ENCODE results near the gene RPS6KC1.

RPS6KC1 gene

GRCh38 chr1:213244664-213245091 is 193.6 kb downstream of the RPS6KC1 start:
- Histone ChIP-seq H3K79me1 (replicated peaks; ENCODE audit: low read length, poor library complexity, severe bottlenecking) (no peaks in the 10 kb centered on the region), H3K23ac (ENCODE audit: low read length in 2 of 2) (no peak overlapping the region), H3K14ac (ENCODE audit: low read length in 2 of 2) (no peak overlapping the region), H4K8ac (ENCODE audit: low read length) (no peak overlapping the region), H2BK120ac (ENCODE audit: low read depth, low read length) (no peak overlapping the region), H2BK5ac (ENCODE audit: low read depth, low read length, poor library complexity, severe bottlenecking) (no peak overlapping the region), H3K4me2 (ENCODE audit: low read length, poor library complexity, severe bottlenecking) (no peak overlapping the region), H3K36me3 (ENCODE audit: control insufficient read depth in 1 of 2, insufficient read depth in 2 of 2, low read depth in 1 of 2, low read length in 2 of 2) (peaks cover 0 to 36% of the 10 kb centered on the region in 2 experiments), H3K18ac (ENCODE audit: low read depth in 1 of 2, low read length in 2 of 2) (no peak overlapping the region), H3K4me1 (ENCODE audit: control insufficient read depth, insufficient read depth, low read depth, low read length) (no peaks in the 10 kb centered on the region), H3K4me3 (ENCODE audit: insufficient read depth in 1 of 2, low read depth in 1 of 2, low read length in 2 of 2) (no peak overlapping the region), H2AK5ac (ENCODE audit: low read length, severe bottlenecking) (no peak overlapping the region), H3K9me3 (ENCODE audit: control insufficient read depth, low read length) (no peaks in the 10 kb centered on the region), H3K9ac (ENCODE audit: low read length) (peak overlapping the region; percentile 49), H3K27ac (ENCODE audit: low read length, poor library complexity, severe bottlenecking) (no peak overlapping the region), H3K4ac (ENCODE audit: low read depth in 1 of 2, low read length in 2 of 2) (no peak overlapping the region), H2BK12ac (ENCODE audit: low read length in 2 of 2) (no peak overlapping the region), H2AFZ (ENCODE audit: low read depth, low read length) (no peak overlapping the region), H2BK15ac (ENCODE audit: low read depth, poor library complexity, severe bottlenecking) (no peak overlapping the region), H3K27me3 (ENCODE audit: control insufficient read depth in 1 of 2, insufficient read depth in 1 of 2, low read length in 2 of 2) (no peaks in the 10 kb centered on the region), H4K91ac (ENCODE audit: low read length) (no peak overlapping the region)
- 29% methylated on average over 2 of the region's 3 CpGs for WGBS
- DNase-seq: peak; percentile 57

GRCh38 chr1:213245260-213245910 is 194.3 kb downstream of the RPS6KC1 start:
- Histone ChIP-seq H3K4me3 (ENCODE audit: insufficient read depth in 1 of 2, low read depth in 1 of 2, low read length in 2 of 2) (no peak overlapping the region), H2AFZ (ENCODE audit: low read depth, low read length) (no peak overlapping the region), H3K9me3 (ENCODE audit: control insufficient read depth, low read length) (no peaks in the 10 kb centered on the region), H2BK5ac (ENCODE audit: low read depth, low read length, poor library complexity, severe bottlenecking) (no peak overlapping the region), H3K9ac (ENCODE audit: low read length) (peak overlapping the region; percentile 21), H3K36me3 (ENCODE audit: control insufficient read depth in 1 of 2, insufficient read depth in 2 of 2, low read depth in 1 of 2, low read length in 2 of 2) (peaks cover 0 to 36% of the 10 kb centered on the region in 2 experiments), H3K4ac (ENCODE audit: low read depth in 1 of 2, low read length in 2 of 2) (no peak overlapping the region), H2BK120ac (ENCODE audit: low read depth, low read length) (no peak overlapping the region), H2BK12ac (ENCODE audit: low read length in 2 of 2) (no peak overlapping the region), H3K23ac (ENCODE audit: low read length in 2 of 2) (no peak overlapping the region), H2BK15ac (ENCODE audit: low read depth, poor library complexity, severe bottlenecking) (no peak overlapping the region), H4K8ac (ENCODE audit: low read length) (no peak overlapping the region), H2AK5ac (ENCODE audit: low read length, severe bottlenecking) (no peak overlapping the region), H3K4me1 (ENCODE audit: control insufficient read depth, insufficient read depth, low read depth, low read length) (no peaks in the 10 kb centered on the region), H4K91ac (ENCODE audit: low read length) (no peak overlapping the region), H3K27ac (ENCODE audit: low read length, poor library complexity, severe bottlenecking) (no peak overlapping the region), H3K4me2 (ENCODE audit: low read length, poor library complexity, severe bottlenecking) (no peak overlapping the region), H3K27me3 (ENCODE audit: control insufficient read depth in 1 of 2, insufficient read depth in 1 of 2, low read length in 2 of 2) (no peaks in the 10 kb centered on the region), H3K14ac (ENCODE audit: low read length in 2 of 2) (no peak overlapping the region), H3K79me1 (replicated peaks; ENCODE audit: low read length, poor library complexity, severe bottlenecking) (no peaks in the 10 kb centered on the region), H3K18ac (ENCODE audit: low read depth in 1 of 2, low read length in 2 of 2) (no peak overlapping the region)
- DNase-seq: no peak

GRCh38 chr1:213247038-213247437 is 196.0 kb downstream of the RPS6KC1 start:
- Histone ChIP-seq H2BK120ac (ENCODE audit: low read depth, low read length) (no peak overlapping the region), H2AK5ac (ENCODE audit: low read length, severe bottlenecking) (no peak overlapping the region), H3K36me3 (ENCODE audit: control insufficient read depth in 1 of 2, insufficient read depth in 2 of 2, low read depth in 1 of 2, low read length in 2 of 2) (peaks cover 0 to 20% of the 10 kb centered on the region in 2 experiments), H3K14ac (ENCODE audit: low read length in 2 of 2) (no peak overlapping the region), H4K8ac (ENCODE audit: low read length) (no peak overlapping the region), H3K23ac (ENCODE audit: low read length in 2 of 2) (no peak overlapping the region), H3K4me2 (ENCODE audit: low read length, poor library complexity, severe bottlenecking) (no peak overlapping the region), H2BK15ac (ENCODE audit: low read depth, poor library complexity, severe bottlenecking) (no peak overlapping the region), H4K91ac (ENCODE audit: low read length) (no peak overlapping the region), H3K9me3 (ENCODE audit: control insufficient read depth, low read length) (no peaks in the 10 kb centered on the region), H3K4me3 (ENCODE audit: insufficient read depth in 1 of 2, low read depth in 1 of 2, low read length in 2 of 2) (no peak overlapping the region), H3K9ac (ENCODE audit: low read length) (no peak overlapping the region), H3K4me1 (ENCODE audit: control insufficient read depth, insufficient read depth, low read depth, low read length) (no peaks in the 10 kb centered on the region), H3K18ac (ENCODE audit: low read depth in 1 of 2, low read length in 2 of 2) (no peak overlapping the region), H3K4ac (ENCODE audit: low read depth in 1 of 2, low read length in 2 of 2) (no peak overlapping the region), H3K27ac (ENCODE audit: low read length, poor library complexity, severe bottlenecking) (no peak overlapping the region), H3K27me3 (ENCODE audit: control insufficient read depth in 1 of 2, insufficient read depth in 1 of 2, low read length in 2 of 2) (no peaks in the 10 kb centered on the region), H2BK12ac (ENCODE audit: low read length in 2 of 2) (no peak overlapping the region), H2BK5ac (ENCODE audit: low read depth, low read length, poor library complexity, severe bottlenecking) (no peak overlapping the region), H3K79me1 (replicated peaks; ENCODE audit: low read length, poor library complexity, severe bottlenecking) (no peaks in the 10 kb centered on the region), H2AFZ (ENCODE audit: low read depth, low read length) (no peak overlapping the region)
- DNase-seq: no peak
- 90% methylated on average over 1 of the region's 2 CpGs for WGBS

- Histone ChIP-seq H2BK15ac (ENCODE audit: low read depth, poor library complexity, severe bottlenecking) (no peak overlapping the region), H3K9ac (ENCODE audit: low read length) (no peak overlapping the region), H3K36me3 (ENCODE audit: control insufficient read depth in 1 of 2, insufficient read depth in 2 of 2, low read depth in 1 of 2, low read length in 2 of 2) (peaks cover 0 to 10% of the 10 kb centered on the region in 2 experiments), H2BK120ac (ENCODE audit: low read depth, low read length) (no peak overlapping the region), H2BK5ac (ENCODE audit: low read depth, low read length, poor library complexity, severe bottlenecking) (no peak overlapping the region), H3K4me3 (ENCODE audit: insufficient read depth in 1 of 2, low read depth in 1 of 2, low read length in 2 of 2) (no peak overlapping the region), H4K91ac (ENCODE audit: low read length) (no peak overlapping the region), H3K27ac (ENCODE audit: low read length, poor library complexity, severe bottlenecking) (no peak overlapping the region), H3K23ac (ENCODE audit: low read length in 2 of 2) (no peak overlapping the region), H3K14ac (ENCODE audit: low read length in 2 of 2) (no peak overlapping the region), H3K4me2 (ENCODE audit: low read length, poor library complexity, severe bottlenecking) (no peak overlapping the region), H2AK5ac (ENCODE audit: low read length, severe bottlenecking) (no peak overlapping the region), H3K4me1 (ENCODE audit: control insufficient read depth, insufficient read depth, low read depth, low read length) (no peaks in the 10 kb centered on the region), H3K18ac (ENCODE audit: low read depth in 1 of 2, low read length in 2 of 2) (peak overlapping the region in 1 of 2 experiments; percentile 24), H3K9me3 (ENCODE audit: control insufficient read depth, low read length) (no peaks in the 10 kb centered on the region), H4K8ac (ENCODE audit: low read length) (no peak overlapping the region), H2AFZ (ENCODE audit: low read depth, low read length) (no peak overlapping the region), H3K4ac (ENCODE audit: low read depth in 1 of 2, low read length in 2 of 2) (no peak overlapping the region), H3K27me3 (ENCODE audit: control insufficient read depth in 1 of 2, insufficient read depth in 1 of 2, low read length in 2 of 2) (no peaks in the 10 kb centered on the region), H2BK12ac (ENCODE audit: low read length in 2 of 2) (no peak overlapping the region), H3K79me1 (replicated peaks; ENCODE audit: low read length, poor library complexity, severe bottlenecking) (no peaks in the 10 kb centered on the region)
- 93% methylated on average over 6 of the region's 6 CpGs for WGBS
- DNase-seq: no peak
Observed at GRCh38 chr1:213249395-213249794, 198.4 kb downstream of the RPS6KC1 start.
